ENCODE data around the gene CRACR2A. TPM values are rescaled to one million over a fixed set of nuclear protein-coding genes. Genes with fewer than 3 reads are reported as not detected.

Gene CRACR2A, protein sequence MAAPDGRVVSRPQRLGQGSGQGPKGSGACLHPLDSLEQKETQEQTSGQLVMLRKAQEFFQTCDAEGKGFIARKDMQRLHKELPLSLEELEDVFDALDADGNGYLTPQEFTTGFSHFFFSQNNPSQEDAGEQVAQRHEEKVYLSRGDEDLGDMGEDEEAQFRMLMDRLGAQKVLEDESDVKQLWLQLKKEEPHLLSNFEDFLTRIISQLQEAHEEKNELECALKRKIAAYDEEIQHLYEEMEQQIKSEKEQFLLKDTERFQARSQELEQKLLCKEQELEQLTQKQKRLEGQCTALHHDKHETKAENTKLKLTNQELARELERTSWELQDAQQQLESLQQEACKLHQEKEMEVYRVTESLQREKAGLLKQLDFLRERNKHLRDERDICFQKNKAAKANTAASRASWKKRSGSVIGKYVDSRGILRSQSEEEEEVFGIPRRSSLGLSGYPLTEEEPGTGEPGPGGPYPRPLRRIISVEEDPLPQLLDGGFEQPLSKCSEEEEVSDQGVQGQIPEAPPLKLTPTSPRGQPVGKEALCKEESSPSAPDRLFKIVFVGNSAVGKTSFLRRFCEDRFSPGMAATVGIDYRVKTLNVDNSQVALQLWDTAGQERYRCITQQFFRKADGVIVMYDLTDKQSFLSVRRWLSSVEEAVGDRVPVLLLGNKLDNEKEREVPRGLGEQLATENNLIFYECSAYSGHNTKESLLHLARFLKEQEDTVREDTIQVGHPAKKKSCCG
- total RNA-seq = 1.8 and 8.1 TPM in 2 replicates

DNA sequence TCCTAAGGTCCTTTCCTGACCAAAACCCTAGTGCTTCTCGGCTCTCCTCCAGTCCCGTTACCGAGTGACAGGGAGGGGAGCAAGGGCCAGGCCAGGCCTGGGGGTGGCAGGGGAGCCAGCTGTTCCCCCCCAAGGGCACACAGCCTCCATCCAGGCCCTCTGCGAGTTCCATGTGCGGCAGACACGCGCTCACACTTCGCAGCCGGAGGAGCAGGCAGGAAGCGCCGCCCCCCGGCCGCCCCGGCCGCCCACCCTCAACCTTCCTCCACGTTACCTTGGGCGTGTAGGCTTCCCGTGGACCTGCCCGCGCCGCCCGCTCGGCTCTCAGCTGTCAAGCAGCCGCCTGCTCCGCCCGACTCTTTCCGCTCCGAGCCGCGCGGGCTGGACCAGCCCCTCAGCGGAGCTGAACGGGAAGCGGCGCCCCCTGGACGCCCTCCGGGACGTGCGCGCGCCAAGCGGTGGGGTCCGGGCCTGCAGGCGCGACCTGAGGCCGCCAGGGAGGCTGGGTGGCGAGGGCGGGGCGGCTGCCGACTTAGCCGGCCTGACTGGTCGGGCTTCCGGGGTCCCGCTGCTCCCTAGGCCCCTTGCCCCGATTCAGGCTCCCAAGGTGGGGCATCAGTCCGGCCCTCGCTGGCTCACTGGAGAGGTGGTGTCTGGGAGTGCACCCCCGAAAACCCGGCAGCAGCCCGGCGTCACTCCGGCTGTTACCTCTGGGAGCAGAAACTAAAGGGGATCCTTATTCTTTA is at the start of gene CRACR2A:
CRACR2A (minus strand) TSS at position 369 of the 746 bp plus-strand sequence. CDS start 56,110 bp downstream, outside the sequence.

Other genes with a start within 250 kb of the CRACR2A start
- 0.98 and 7.2 TPM in 2 replicates for gene PARP11, start 120.3 kb upstream of the CRACR2A start, total RNA-seq